HG03439 (cell line): ENCODE measurements around the gene CYP2W1.

Experiments
- ATAC-seq: cut with Tn5 transposase; IDR thresholded peaks from one replicate; pipeline ENCODE4 v1.9.1; 2021; ENCODE audit warnings: mild to moderate bottlenecking, moderate library complexity; ENCODE audit not compliant: unreplicated experiment

Gene CYP2W1

GRCh38 chr7:1014681-1015080 is 31.7 kb downstream of the CYP2W1 start:
- no peak for ATAC-seq

DNA sequence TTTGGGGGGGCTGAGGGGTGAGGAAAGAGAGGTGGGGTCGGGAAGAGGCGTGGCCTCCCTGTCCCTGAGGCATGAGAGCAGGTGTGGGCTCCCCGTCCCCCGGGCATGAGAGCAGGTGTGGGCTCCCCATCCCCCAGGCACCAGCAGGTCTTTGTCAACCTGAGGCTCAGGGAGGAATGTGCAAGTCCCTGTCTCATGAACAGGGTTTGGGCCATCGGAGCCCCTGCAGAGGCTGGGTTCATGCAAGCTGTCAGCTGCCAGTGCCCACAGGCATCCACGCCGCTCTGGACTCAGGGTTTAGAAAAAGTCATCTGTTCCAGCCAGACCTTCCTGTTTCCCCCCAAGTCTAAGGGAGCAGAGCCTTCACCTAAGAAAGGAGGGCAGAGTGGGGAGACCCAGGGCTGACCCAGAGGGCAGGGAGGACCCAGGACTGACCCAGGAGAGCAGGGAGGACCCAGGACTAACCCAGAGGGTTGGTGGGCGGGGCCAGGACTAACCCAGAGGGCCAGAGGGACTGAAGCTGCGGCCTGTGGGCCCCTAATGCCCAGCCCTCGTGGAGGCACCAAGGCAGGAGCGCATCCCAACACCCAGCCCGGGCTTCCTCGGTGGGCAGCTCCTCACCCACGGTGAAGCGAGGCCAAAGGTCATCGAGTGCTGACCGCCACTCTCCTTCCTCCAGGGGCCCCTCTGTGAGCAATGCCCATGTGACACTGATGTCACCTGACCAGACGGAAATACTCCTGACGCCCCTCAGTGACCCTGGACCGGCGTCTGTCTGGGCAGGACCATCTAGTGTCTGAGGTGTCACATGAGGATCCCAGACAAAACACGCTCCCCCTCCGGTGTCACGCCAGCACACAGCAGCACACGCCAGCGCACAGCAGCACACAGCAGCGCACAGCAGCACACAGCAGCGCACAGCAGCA is 32.5 kb downstream of the CYP2W1 start:
- no peak for ATAC-seq

DNA sequence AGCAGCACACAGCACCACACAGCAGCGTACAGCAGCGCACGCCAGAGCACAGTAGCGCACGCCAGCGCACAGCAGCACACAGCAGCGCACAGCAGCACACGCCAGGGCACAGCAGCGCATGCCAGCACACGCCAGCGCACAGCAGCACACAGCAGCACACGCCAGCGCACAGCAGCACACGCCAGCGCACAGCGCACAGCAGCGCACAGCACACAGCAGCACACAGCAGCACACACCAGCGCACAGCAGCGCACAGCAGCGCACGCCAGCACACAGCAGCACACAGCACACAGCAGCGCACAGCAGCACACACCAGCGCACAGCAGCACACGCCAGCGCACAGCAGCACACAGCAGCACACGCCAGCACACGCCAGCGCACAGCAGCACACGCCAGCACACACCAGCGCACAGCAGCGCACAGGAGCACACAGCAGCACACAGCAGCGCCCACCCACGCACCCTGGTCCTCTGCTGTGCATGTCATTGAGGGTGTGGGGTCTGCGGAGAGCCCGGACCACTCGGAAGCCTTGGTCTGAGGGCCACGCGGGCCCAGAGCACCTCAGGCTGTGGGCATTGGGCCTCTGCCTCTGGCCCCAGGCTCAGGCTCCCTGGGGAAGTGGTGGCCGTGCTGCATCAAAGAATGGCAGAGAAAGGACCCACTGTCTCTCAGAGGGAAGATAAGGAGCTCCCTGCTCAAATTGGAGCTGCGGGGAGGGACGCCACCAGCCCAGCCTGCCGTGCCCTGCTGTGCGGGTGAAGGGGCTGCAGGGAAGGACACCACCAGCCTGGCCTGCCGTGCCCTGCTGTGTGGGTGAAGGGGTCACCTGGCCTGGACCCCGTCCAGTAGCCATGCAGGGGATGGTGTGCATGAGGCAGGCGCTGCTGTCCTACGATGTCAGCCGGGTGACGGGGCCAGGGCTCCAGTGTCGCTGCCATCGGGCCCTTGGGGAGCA is 33.9 kb downstream of the CYP2W1 start:
- ATAC-seq = no peak

- no peak for ATAC-seq
Observed at GRCh38 chr7:1017586-1018333, 34.8 kb downstream of the CYP2W1 start.

DNA sequence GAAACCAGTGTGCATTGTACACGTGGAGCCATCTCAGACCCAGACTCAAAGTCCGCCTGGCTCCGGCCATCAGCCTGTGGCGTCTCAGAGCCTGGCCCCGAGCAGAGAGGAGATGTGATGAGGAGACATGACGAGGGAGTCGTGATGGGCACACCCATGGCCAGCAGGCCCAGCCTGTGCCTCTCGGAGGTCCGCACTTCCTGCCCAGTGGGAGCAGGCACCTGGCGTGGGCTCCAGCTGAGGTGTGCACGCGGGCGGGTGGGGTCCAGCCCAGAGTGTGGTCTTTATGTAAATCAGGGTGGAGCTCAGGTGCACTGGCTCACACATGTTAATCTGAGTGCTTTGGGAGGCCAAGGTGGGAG is 35.3 kb downstream of the CYP2W1 start:
- no peak for ATAC-seq

DNA sequence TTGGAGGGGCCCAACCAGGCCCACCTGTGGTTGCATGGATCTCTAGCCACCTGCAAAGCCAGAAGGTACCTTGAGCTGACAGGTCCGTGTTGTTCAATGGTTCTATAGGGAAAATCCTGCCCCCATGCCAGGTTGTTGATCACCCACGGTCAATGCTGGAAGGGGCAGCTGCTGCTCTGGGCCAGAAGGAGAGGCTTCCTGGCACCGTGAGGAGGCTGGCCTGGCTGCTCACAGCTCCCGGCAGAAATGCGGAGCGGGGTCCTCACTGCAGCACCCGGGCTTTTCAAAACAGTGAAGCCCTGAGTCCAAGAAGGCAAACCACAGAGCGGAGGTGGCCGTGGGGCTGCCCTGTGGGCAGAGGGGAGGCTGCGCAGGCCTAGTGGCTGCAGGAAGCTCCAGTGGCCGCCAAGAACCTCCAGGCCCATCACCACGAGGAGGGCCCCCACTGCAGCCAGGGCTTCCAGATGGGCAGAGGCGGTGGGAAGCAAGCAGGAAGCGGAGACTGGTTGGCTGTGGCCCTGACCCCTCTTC is 36.3 kb downstream of the CYP2W1 start:
- no peak for ATAC-seq

DNA sequence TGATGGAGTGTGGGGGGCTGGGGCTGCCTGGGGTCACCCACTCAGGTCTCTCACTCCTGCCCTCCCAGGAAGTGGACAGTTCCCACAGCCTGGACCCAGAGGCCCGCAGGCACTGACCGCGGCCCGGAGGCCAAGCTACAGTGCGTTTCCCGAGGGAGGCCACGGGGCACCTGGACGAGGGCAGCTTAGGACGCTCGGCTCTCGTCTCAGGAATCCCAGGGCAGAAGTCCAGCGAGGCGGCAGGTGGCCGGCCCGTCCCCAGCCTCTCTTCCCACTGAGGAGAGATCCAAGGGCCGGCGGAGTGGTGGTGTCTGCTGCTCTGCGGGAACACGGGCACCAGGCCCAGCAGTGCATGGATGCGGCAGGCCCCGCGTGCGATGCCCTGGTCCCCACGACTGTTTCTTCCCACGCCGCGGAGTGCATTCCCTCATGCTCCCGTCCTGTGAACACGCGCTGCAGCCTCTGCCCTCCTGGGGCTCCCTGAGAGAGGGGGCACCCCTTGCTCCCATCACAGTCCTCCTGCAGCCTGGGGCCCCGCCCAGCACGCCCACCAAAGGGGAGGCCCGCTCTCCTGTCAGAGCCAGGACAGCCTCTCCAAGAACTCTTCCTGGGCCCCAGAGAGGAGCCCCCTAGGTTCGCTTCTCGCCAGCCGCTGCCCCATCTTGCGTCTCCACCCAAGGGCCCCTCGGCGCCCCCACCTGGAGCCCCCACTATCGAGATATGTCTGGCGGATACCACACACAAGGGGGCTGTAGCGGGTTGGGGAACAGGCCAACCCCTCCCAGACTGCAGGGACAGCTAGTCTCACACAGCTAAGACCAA is 37.0 kb downstream of the CYP2W1 start:
- no peak for ATAC-seq

DNA sequence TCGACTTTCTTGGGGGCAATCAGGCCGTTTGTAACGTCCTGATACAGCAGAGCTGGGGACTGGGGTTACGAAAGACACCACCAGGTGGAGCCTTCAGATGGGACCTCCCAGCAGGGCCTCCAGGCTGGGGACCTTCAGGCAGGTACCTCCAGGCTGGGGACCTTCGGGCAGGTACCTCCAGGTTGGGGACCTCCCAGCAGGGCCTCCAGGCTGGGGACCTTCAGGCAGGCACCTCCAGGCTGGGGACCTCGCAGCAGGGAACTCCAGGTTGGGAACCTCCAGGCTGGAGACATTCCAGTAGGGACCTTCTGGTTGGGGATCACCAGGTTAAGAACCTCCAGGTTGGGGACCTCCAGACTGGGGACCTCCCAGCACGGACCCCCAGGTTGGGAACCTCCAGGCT is 37.9 kb downstream of the CYP2W1 start:
- ATAC-seq = no peak

DNA sequence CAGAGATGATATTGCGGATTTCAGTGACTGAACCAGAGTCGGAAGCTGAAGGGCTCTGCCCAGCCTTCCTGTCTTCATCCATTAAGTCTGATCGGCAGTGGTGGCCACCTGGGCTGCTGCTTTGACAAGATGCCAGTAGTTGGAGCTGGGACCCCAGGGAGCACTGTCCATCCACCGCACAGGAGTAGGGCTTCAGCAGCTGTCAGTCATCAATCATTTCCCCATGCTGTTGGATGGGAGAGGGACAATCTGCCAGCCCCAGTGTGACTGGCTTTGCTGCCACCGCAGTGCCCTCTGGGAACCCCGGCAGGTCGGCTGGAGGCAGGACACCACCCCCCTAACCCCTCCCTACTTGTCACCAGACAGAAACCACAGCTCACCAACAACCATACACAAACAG is 38.4 kb downstream of the CYP2W1 start:
- ATAC-seq = no peak

DNA sequence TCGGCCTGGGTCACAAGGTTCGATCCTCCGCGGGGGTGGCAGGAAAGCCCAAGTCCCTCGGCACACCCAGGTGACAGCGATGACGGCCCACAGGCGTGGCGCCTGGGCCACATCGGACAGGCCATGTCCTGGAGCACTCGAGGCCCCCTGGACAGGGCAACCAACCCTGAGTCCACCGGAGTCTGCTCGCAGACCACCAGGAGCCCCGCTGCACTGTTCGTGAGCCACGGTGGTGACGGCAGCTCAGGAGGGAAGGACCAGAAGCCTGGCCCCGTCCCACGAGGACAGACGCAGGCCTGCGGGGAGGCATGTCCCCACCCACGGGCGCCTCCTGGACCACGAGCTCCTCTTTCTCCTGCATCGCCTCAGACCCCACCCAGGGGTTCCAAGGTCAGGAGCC is 39.0 kb downstream of the CYP2W1 start:
- no peak for ATAC-seq

DNA sequence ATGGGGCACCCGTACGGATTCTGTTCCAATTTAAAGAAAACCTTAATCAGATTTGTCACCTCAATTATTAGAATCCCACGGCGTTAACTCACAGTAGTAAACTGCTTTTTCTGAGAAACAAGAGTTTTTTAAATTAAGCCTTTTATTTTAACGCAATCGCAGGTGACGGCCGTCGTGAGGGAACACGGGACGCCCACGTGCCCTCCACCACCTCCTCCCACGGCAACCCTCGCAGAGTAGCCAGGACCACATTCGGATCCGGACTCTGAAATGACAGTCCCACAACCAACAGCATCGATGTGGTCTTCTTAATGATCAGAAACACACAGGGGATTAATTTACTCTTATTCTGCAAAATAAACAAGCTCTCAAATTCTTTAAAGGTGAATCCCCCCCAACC is 39.4 kb downstream of the CYP2W1 start:
- ATAC-seq = no peak

- ATAC-seq = no peak
Observed at GRCh38 chr7:1022801-1023465, 40.0 kb downstream of the CYP2W1 start.

DNA sequence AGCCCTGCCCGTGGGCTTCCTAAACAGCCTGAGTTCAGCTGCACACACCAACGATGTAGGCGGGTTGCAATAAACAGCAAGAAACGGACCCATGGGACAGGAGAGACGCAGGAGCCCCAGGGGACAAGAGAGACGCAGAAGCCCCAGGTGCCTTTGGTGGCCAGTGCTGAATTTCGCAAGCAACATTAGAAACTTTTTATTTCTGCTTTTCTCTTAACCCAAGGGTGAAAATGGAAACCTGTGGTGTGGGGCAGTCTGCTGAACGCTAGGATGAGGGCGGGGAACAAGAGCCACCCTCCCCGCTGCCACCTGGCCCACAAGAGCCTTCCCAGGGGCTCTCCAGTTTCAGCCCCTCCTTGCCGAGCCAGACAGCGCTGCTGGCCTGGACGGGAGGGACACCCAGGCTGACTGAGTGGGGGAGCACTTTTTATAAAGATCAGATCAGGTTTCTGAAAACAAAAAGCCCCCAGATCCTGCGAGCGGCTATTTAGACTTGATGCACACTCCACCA is 41.4 kb downstream of the CYP2W1 start:
- ATAC-seq = peak; percentile 55

- no peak for ATAC-seq
Observed at GRCh38 chr7:1024876-1025742, 42.1 kb downstream of the CYP2W1 start.

DNA sequence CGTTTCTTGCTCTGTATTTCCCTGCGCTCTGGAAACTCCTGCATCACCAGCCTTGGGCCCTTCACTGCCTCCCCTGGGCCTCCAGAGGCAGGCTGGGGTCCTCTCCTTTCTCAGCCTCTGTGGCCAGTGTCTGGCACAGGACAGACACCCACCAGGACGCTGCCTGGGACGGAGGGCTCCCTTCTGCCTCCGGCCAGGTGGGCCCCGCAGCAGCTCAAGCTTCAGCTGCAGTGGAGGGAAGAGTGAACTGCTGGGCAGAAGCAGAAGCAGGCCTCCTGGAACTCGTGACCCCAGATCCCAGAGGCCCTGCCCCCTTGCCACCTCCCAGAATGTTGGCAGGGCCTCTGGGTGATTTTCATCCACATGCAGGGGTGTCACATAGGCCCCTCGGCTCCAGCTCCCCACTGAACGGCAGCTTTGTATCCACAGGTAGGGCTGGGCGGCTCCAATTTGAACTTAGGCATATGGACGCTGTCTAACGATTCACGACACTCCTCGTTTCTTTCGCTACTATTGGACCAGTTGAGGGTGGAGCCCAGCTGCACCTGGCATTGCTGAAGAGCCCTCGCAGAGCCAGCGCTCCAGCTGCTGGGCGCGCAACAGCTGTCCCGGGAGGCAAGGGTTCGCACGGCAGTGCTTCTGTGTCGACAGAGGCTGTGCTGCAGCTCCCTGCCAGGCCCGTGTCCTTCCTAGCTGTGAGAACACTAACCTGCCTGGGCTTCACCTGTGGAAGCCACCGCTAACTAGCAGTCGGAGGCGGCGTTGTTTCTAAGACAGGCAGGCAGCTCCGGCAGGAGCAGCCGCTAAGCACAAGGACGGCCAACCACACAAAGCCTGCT is 43.0 kb downstream of the CYP2W1 start:
- no peak for ATAC-seq

DNA sequence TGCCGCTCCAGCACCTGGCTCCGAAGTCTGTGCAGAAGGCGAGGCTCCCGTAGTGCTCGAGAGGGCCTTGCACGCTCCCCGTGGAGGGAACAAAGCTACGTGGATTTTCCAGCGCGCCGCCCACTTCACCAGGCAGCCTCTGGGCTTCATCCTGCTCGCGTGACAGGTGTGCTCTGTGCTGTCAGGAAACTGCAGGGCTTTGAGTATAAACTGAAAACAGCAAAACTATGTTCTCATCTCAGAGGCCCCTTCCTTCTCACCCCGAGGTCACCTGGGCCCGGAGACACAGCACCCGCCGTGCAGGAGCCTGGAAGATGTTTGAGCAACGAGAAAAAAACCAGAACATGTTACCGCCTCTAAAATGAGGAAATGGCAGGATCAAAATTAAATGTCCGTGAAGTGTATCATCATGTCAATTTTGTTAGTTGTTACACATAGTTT is 43.8 kb downstream of the CYP2W1 start:
- no peak for ATAC-seq
